SK-N-SH treated with all-trans-retinoic acid at 6 μM for 48 hours (cell line): ENCODE results near the gene HDAC4.
A peak's percentile ranks its signal among the peaks of the same experiment; 100 is the strongest.

ENCODE experiments used
- ESRRG ChIP-seq: fragments of 250-450 bp; sonication (Bioruptor Pico); IDR thresholded peaks from 2 replicates; pipeline ENCODE4 v1.6.1; 2021; ENCODE audit warnings: mild to moderate bottlenecking
- ZNF8 ChIP-seq: fragments of 450-650 bp; formaldehyde crosslinking; IDR thresholded peaks from 2 replicates; pipeline ENCODE4 v1.5.0; 2020; ENCODE audit warnings: mild to moderate bottlenecking, moderate library complexity
- TF ChIP-seq, protein P1 (sequence below): fragments of 250-450 bp; sonication (Bioruptor Pico); IDR thresholded peaks from 2 replicates; pipeline ENCODE4 v1.8.0; 2020; ENCODE audit warnings: mild to moderate bottlenecking, moderate library complexity, borderline replicate concordance

GRCh38 chr2:239275847-239276831 lies 124.7 kb downstream of the HDAC4 start:
- TF ChIP-seq ZNF8: 0 out of 2 replicates have a peak, but pooled peaks have one; percentile 20
- TF ChIP-seq, protein P1, sequence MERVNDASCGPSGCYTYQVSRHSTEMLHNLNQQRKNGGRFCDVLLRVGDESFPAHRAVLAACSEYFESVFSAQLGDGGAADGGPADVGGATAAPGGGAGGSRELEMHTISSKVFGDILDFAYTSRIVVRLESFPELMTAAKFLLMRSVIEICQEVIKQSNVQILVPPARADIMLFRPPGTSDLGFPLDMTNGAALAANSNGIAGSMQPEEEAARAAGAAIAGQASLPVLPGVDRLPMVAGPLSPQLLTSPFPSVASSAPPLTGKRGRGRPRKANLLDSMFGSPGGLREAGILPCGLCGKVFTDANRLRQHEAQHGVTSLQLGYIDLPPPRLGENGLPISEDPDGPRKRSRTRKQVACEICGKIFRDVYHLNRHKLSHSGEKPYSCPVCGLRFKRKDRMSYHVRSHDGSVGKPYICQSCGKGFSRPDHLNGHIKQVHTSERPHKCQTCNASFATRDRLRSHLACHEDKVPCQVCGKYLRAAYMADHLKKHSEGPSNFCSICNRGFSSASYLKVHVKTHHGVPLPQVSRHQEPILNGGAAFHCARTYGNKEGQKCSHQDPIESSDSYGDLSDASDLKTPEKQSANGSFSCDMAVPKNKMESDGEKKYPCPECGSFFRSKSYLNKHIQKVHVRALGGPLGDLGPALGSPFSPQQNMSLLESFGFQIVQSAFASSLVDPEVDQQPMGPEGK (CRISPR knock-in tag): no peak
- no peak for TF ChIP-seq ESRRG (CRISPR knock-in tag)
